B cell (primary cell): ENCODE results near the gene VPS11. TPM values are rescaled to one million over a fixed set of nuclear protein-coding genes. Genes with fewer than 3 reads are reported as not detected.
A peak's percentile ranks its signal among the peaks of the same experiment; 100 is the strongest.

ENCODE experiments used
- ATAC-seq: fragments of 200-7000 bp; cut with Tn5 transposase; one replicate; pipeline ENCODE4 v1.10.0; 2021; ENCODE audit warnings: low read depth, mild to moderate bottlenecking, moderate number of reproducible peaks, moderate library complexity
- CTCF ChIA-PET: fragments of 350-600 bp; sonication (Branson Sonifier 250); formaldehyde crosslinking; loops from one replicate; lab custom pipeline; 2021; ENCODE audit warnings: antibody characterized with exemption, inconsistent platforms; lab: Charles Lee
- POLR2A ChIA-PET: fragments of 350-600 bp; sonication (Branson Sonifier 250); formaldehyde crosslinking; loops from one replicate; lab custom pipeline; 2021; ENCODE audit warnings: antibody characterized with exemption; lab: Charles Lee
- DNase-seq: peaks from one replicate; pipeline ENCODE4 v3.0.0; 2013
- H2AFZ ChIP-seq: 2 replicates; pipeline ENCODE4 v1.6.1; 2012; ENCODE audit warnings: mild to moderate bottlenecking, low read depth, low read length; ENCODE audit not compliant: insufficient read depth, poor library complexity, severe bottlenecking
- H3K27ac ChIP-seq, 2 donors: 1 replicate in 1 of 2; 2 replicates in 1 of 2; pipeline ENCODE4 v1.5.1; 2012 to 2013; ENCODE audit warnings: low read length in 2 of 2, mild to moderate bottlenecking in 2 of 2, moderate library complexity in 1 of 2
- H3K27me3 ChIP-seq, 4 experiments: fragments of 200-600 bp in 1 of 4; sonication (generic) in 1 of 4; replicated peaks in 1 of 4; 1 replicate in 2 of 4; 2 replicates in 2 of 4; pipeline versions ENCODE4 v1.6.1 to v1.7.0; 2013 to 2016; ENCODE audit warnings: low read length in 3 of 4, mild to moderate bottlenecking in 2 of 4, mixed read lengths in 1 of 4, moderate library complexity in 1 of 4; ENCODE audit not compliant: insufficient read depth in 4 of 4, control insufficient read depth in 3 of 4; ENCODE audit errors: control extremely low read depth in 1 of 4
- H3K36me3 ChIP-seq, 2 experiments: replicated peaks in 1 of 2; 1 replicate in 1 of 2; 2 replicates in 1 of 2; pipeline versions ENCODE4 v1.6.1 to v1.7.1; 2013; ENCODE audit warnings: low read length in 1 of 2; ENCODE audit not compliant: insufficient read depth in 2 of 2, control insufficient read depth in 1 of 2; ENCODE audit errors: control extremely low read depth in 1 of 2, extremely low read depth in 1 of 2
- H3K4me1 ChIP-seq, 2 donors: fragments of 200-600 bp in 1 of 2; sonication (generic) in 1 of 2; 1 replicate in 1 of 2; 2 replicates in 1 of 2; pipeline versions ENCODE4 v1.5.1 to v1.6.1; 2013 to 2017; ENCODE audit warnings: low read length in 2 of 2; ENCODE audit not compliant: control insufficient read depth in 2 of 2, insufficient read depth in 2 of 2
- H3K4me2 ChIP-seq: replicated peaks from 2 replicates; pipeline ENCODE3; 2012; ENCODE audit warnings: mild to moderate bottlenecking, low read depth, low read length; ENCODE audit not compliant: poor library complexity, severe bottlenecking
- H3K4me3 ChIP-seq, 5 experiments: fragments of 200-600 bp in 1 of 5; sonication (generic) in 1 of 5; 1 replicate in 3 of 5; 2 replicates in 2 of 5; pipeline versions ENCODE4 v1.5.1 to v1.7.0; 2011 to 2016; ENCODE audit warnings: low read length in 4 of 5, mild to moderate bottlenecking in 4 of 5, low read depth in 2 of 5, control low read depth in 1 of 5, moderate library complexity in 1 of 5; ENCODE audit not compliant: insufficient read depth in 1 of 5; ENCODE audit errors: control extremely low read depth in 1 of 5, extremely low read depth in 1 of 5
- H3K79me2 ChIP-seq: fragments of 200-600 bp; sonication (generic); one replicate; pipeline ENCODE4 v1.6.0; 2016; ENCODE audit warnings: low read length; ENCODE audit not compliant: control insufficient read depth, insufficient read depth
- H3K9ac ChIP-seq: fragments of 200-600 bp; sonication (generic); 2 replicates; pipeline ENCODE4 v1.6.1; 2017; ENCODE audit warnings: mild to moderate bottlenecking, low read length, moderate library complexity
- H3K9me3 ChIP-seq, 3 donors: one replicate each; pipeline versions ENCODE4 v1.6.1 to v1.7.1; 2013; ENCODE audit warnings: low read length in 2 of 3; ENCODE audit not compliant: control insufficient read depth in 2 of 3, insufficient read depth in 1 of 3; ENCODE audit errors: control extremely low read depth in 1 of 3
- H4K20me1 ChIP-seq: 2 replicates; pipeline ENCODE4 v1.6.0; 2012; ENCODE audit warnings: mild to moderate bottlenecking, low read length; ENCODE audit not compliant: insufficient read depth, control insufficient read depth, poor library complexity, severe bottlenecking
- H3K27ac Mint-ChIP-seq: one replicate; pipeline ENCODE4 v1.8.0; 2021; ENCODE audit warnings: mixed read lengths
- H3K27me3 Mint-ChIP-seq: one replicate; pipeline ENCODE4 v1.8.0; 2021; ENCODE audit warnings: mixed read lengths
- H3K4me1 Mint-ChIP-seq: one replicate; pipeline ENCODE4 v1.8.0; 2021; ENCODE audit warnings: mixed read lengths
- H3K4me3 Mint-ChIP-seq: one replicate; pipeline ENCODE4 v1.8.0; 2021; ENCODE audit warnings: mixed read lengths
- H3K9me3 Mint-ChIP-seq: one replicate; pipeline ENCODE4 v1.8.0; 2022; ENCODE audit warnings: mixed read lengths; ENCODE audit not compliant: insufficient read depth
- CTCF ChIP-seq: fragments of 200-600 bp; IDR thresholded peaks from one replicate; pipeline ENCODE4 v1.8.0; 2022; ENCODE audit warnings: antibody characterized with exemption, mild to moderate bottlenecking
- EZH2 ChIP-seq: IDR thresholded peaks from 2 replicates; pipeline ENCODE4 v1.6.1; 2012; ENCODE audit warnings: borderline replicate concordance, low read depth, mild to moderate bottlenecking, moderate library complexity, low read length; ENCODE audit not compliant: insufficient read depth, poor library complexity, severe bottlenecking
- WGBS: methylation state at CpG from one replicate; pipeline ENCODE4 v1.1.5; 2013; ENCODE audit warnings: missing lambda C conversion rate; ENCODE audit not compliant: insufficient coverage; 5-methylcytosine and 5-hydroxymethylcytosine counted together
- intact Hi-C: fragments of 100-400 bp; cut with micrococcal nuclease; formaldehyde crosslinking; loops from one replicate; pipeline ENCODE4 v1.10.0; 2022
- polyA plus RNA-seq: library from polyadenylated mRNA; depleted of rRNA; stranded (reverse); fragments of >200 nt; gene quantifications from 2 replicates; pipeline ENCODE4 v1.2.3, GENCODE V29; 2012
- total RNA-seq, 2 donors: library from RNA; stranded (reverse); fragments of 120-200 nt in 1 of 2; gene quantifications; 1 replicate in 1 of 2; 2 replicates in 1 of 2; pipeline versions ENCODE4 v1.2.3 to v1.2.4, GENCODE V29; 2013 to 2022

Gene VPS11
- total and polyA plus RNA-seq, 2 donors (not counting 1 experiment from before 2014, with no cell fraction given) = 35.7 to 64.7 TPM

GRCh38 chr11:119103793-119104192 lies 36.2 kb downstream of the VPS11 start:
- no peak for ATAC-seq
- Histone ChIP-seq H3K79me2 (peaks cover 38% of the 10 kb centered on the region), H3K9me3 (no peaks in the 10 kb centered on the region), H3K9ac (no peak overlapping the region), H3K4me2 (no peak overlapping the region), H4K20me1 (peaks cover 5% of the 10 kb centered on the region), H3K4me1 (peaks cover 35 to 45% of the 10 kb centered on the region in 2 donors), H3K27me3 (no peaks in the 10 kb centered on the region), H3K4me3 (no peak overlapping the region), H2AFZ (no peak overlapping the region), H3K27ac (no peak overlapping the region), H3K36me3 (peaks cover 0 to under 1% of the 10 kb centered on the region in 2 experiments)
- intact Hi-C loops = loop anchor here (2.0 kb wide), 1 partner anchor 47 kb away; the partner anchor contains the start of gene HYOU1
- Mint-ChIP-seq H3K4me1 (peaks cover 57% of the 10 kb centered on the region), H3K27me3 (no peaks in the 10 kb centered on the region), H3K27ac (peak overlapping the region; percentile 85), H3K4me3 (peak overlapping the region; percentile 77), H3K9me3 (no peaks in the 10 kb centered on the region)
- ChIA-PET POLR2A (interaction anchor here (0.5 kb wide), 1 partner anchor 62 kb away, joined by 13 read pairs; no protein-coding TSS in a partner anchor), CTCF (no interaction called here)
- TF ChIP-seq CTCF (no peak), EZH2 (no peak)
- no peak for DNase-seq
- WGBS = 100% methylated on average over 1 of the region's 4 CpGs
